ENCODE results near the gene FMC1.

Gene FMC1

GRCh38 chr7:139361523-139361922, 20.4 kb downstream of the FMC1 start:
- Histone ChIP-seq H3K79me2 (ENCODE audit: low read length) (peaks cover 84% of the 10 kb centered on the region), H4K20me1 (ENCODE audit: insufficient read depth, low read length) (peaks cover 55% of the 10 kb centered on the region), H2AFZ (ENCODE audit: low read depth, low read length) (no peak overlapping the region), H3K9me3 (ENCODE audit: insufficient read depth, low read length) (no peaks in the 10 kb centered on the region), H3K9ac (ENCODE audit: low read length) (peak overlapping the region; percentile 95), H3K4me3 (ENCODE audit: low read length) (peak overlapping the region; percentile 98), H3K27me3 (ENCODE audit: low read depth, low read length) (no peaks in the 10 kb centered on the region), H3K36me3 (replicated peaks; ENCODE audit: low read depth, low read length) (peaks cover 24% of the 10 kb centered on the region), H3K4me2 (ENCODE audit: low read length) (peak overlapping the region; percentile 84), H3K4me1 (ENCODE audit: low read length) (peaks cover 20% of the 10 kb centered on the region), H3K27ac (ENCODE audit: low read length) (no peak overlapping the region)
- TF ChIP-seq CTCF (IDR thresholded peaks at IDR 0.05; ENCODE audit: low read depth, low read length) (no peak), EZH2phosphoT487 (IDR thresholded peaks at IDR 0.05; ENCODE audit: low read depth) (no peak)

- Histone ChIP-seq H3K9ac (ENCODE audit: low read length) (peak overlapping the region; percentile 95; the same call in 1 of the 2 replicates), H3K4me2 (ENCODE audit: low read length) (0 out of 2 replicates have a peak overlapping the region, but pooled peaks have one; percentile 18), H3K4me1 (ENCODE audit: low read length) (peaks cover 20% of the 10 kb centered on the region), H3K4me3 (ENCODE audit: low read length) (no peak overlapping the region), H3K27me3 (ENCODE audit: low read depth, low read length) (no peaks in the 10 kb centered on the region), H4K20me1 (ENCODE audit: insufficient read depth, low read length) (peaks cover 57% of the 10 kb centered on the region), H3K36me3 (replicated peaks; ENCODE audit: low read depth, low read length) (peaks cover 25% of the 10 kb centered on the region), H3K9me3 (ENCODE audit: insufficient read depth, low read length) (no peaks in the 10 kb centered on the region), H2AFZ (ENCODE audit: low read depth, low read length) (no peak overlapping the region), H3K27ac (ENCODE audit: low read length) (no peak overlapping the region), H3K79me2 (ENCODE audit: low read length) (peaks cover 92% of the 10 kb centered on the region)
- TF ChIP-seq CTCF (IDR thresholded peaks at IDR 0.05; ENCODE audit: low read depth, low read length) (no peak), EZH2phosphoT487 (IDR thresholded peaks at IDR 0.05; ENCODE audit: low read depth) (no peak)
Measured at GRCh38 chr7:139362302-139362701, 21.2 kb downstream of the FMC1 start.

- Histone ChIP-seq H4K20me1 (ENCODE audit: insufficient read depth, low read length) (peaks cover 64% of the 10 kb centered on the region), H3K9ac (ENCODE audit: low read length) (no peak overlapping the region), H3K27me3 (ENCODE audit: low read depth, low read length) (no peaks in the 10 kb centered on the region), H3K4me2 (ENCODE audit: low read length) (no peak overlapping the region), H3K4me1 (ENCODE audit: low read length) (peaks cover 20% of the 10 kb centered on the region), H2AFZ (ENCODE audit: low read depth, low read length) (no peak overlapping the region), H3K4me3 (ENCODE audit: low read length) (no peak overlapping the region), H3K36me3 (replicated peaks; ENCODE audit: low read depth, low read length) (peaks cover 32% of the 10 kb centered on the region), H3K27ac (ENCODE audit: low read length) (no peak overlapping the region), H3K9me3 (ENCODE audit: insufficient read depth, low read length) (no peaks in the 10 kb centered on the region), H3K79me2 (ENCODE audit: low read length) (peaks cover 95% of the 10 kb centered on the region)
- TF ChIP-seq CTCF (IDR thresholded peaks at IDR 0.05; ENCODE audit: low read depth, low read length): no peak
- TF ChIP-seq EZH2phosphoT487 (IDR thresholded peaks at IDR 0.05; ENCODE audit: low read depth): no peak
Measured at GRCh38 chr7:139362981-139363380, 21.8 kb downstream of the FMC1 start.

- TF ChIP-seq CTCF (IDR thresholded peaks at IDR 0.05; ENCODE audit: low read depth, low read length) (no peak), EZH2phosphoT487 (IDR thresholded peaks at IDR 0.05; ENCODE audit: low read depth) (no peak)
- Histone ChIP-seq H3K9me3 (ENCODE audit: insufficient read depth, low read length) (no peaks in the 10 kb centered on the region), H3K27me3 (ENCODE audit: low read depth, low read length) (no peaks in the 10 kb centered on the region), H3K4me3 (ENCODE audit: low read length) (no peak overlapping the region), H3K36me3 (replicated peaks; ENCODE audit: low read depth, low read length) (peaks cover 32% of the 10 kb centered on the region), H4K20me1 (ENCODE audit: insufficient read depth, low read length) (peaks cover 87% of the 10 kb centered on the region), H3K27ac (ENCODE audit: low read length) (no peak overlapping the region), H3K9ac (ENCODE audit: low read length) (no peak overlapping the region), H3K4me2 (ENCODE audit: low read length) (no peak overlapping the region), H3K4me1 (ENCODE audit: low read length) (peaks cover 15% of the 10 kb centered on the region), H2AFZ (ENCODE audit: low read depth, low read length) (no peak overlapping the region), H3K79me2 (ENCODE audit: low read length) (peaks cover 100% of the 10 kb centered on the region)
Measured at GRCh38 chr7:139365336-139365735, 24.2 kb downstream of the FMC1 start.

Data from OCI-LY3 (cell line).